H1 (cell line): ENCODE results near the gene EGR1. TPM values are rescaled to one million over a fixed set of nuclear protein-coding genes. Genes with fewer than 3 reads are reported as not detected.
A peak's percentile ranks its signal among the peaks of the same experiment; 100 is the strongest.

Source experiments
- CTCF ChIA-PET: fragments of 300-600 bp; sonication (Branson Sonifier 250); formaldehyde crosslinking; loops from one replicate; lab custom pipeline; 2021; ENCODE audit not compliant: partially characterized antibody; lab: Charles Lee
- POLR2A ChIA-PET: fragments of 300-600 bp; sonication (Branson Sonifier 250); formaldehyde crosslinking; loops from one replicate; lab custom pipeline; 2021; ENCODE audit warnings: inconsistent platforms; ENCODE audit not compliant: partially characterized antibody; lab: Charles Lee
- DNase-seq, 2 experiments: peaks; one replicate each; pipeline versions ENCODE4 v3.0.0 to v3.0.0-alpha.2; 2010 to 2022; ENCODE audit warnings: low spot score in 2 of 2, low read depth in 1 of 2, mixed read lengths in 1 of 2
- FAIRE-seq: peaks from 2 replicates; lab custom pipeline; 2011; peaks lifted over from hg19 to GRCh38; lab: Jason Lieb, UNC
- H2AFZ ChIP-seq: 2 replicates; pipeline ENCODE4 v1.8.1; 2012; ENCODE audit warnings: low read length, inconsistent platforms
- H2AK5ac ChIP-seq: 2 replicates; pipeline ENCODE4 v1.6.1; 2013; ENCODE audit warnings: low read depth, low read length
- H2BK120ac ChIP-seq: replicated peaks from 2 replicates; pipeline ENCODE3; 2013; ENCODE audit warnings: low read depth, low read length, inconsistent platforms
- H2BK12ac ChIP-seq: 2 replicates; pipeline ENCODE4 v1.6.1; 2013; ENCODE audit warnings: low read depth, low read length
- H2BK15ac ChIP-seq: 2 replicates; pipeline ENCODE4 v1.6.1; 2013; ENCODE audit warnings: low read length
- H2BK20ac ChIP-seq: 2 replicates; pipeline ENCODE4 v1.6.1; 2013; ENCODE audit warnings: low read length
- H2BK5ac ChIP-seq: 2 replicates; pipeline ENCODE4 v1.6.1; 2013; ENCODE audit warnings: low read depth, low read length
- H3K14ac ChIP-seq: 2 replicates; pipeline ENCODE4 v1.6.1; 2013; ENCODE audit warnings: inconsistent platforms; ENCODE audit not compliant: insufficient read length
- H3K18ac ChIP-seq: 2 replicates; pipeline ENCODE4 v1.6.1; 2013; ENCODE audit warnings: low read length; ENCODE audit errors: extremely low read depth
- H3K23ac ChIP-seq: 2 replicates; pipeline ENCODE4 v1.6.1; 2013; ENCODE audit warnings: inconsistent platforms; ENCODE audit not compliant: insufficient read length
- H3K23me2 ChIP-seq: 2 replicates; pipeline ENCODE4 v1.6.1; 2013; ENCODE audit warnings: low read depth, low read length
- H3K27ac ChIP-seq: 2 replicates; pipeline ENCODE4 v1.6.1; 2011; ENCODE audit warnings: low read depth, low read length, inconsistent platforms
- H3K27me3 ChIP-seq, 4 experiments: replicated peaks in 1 of 4; 1 replicate in 1 of 4; 2 replicates in 3 of 4; pipeline versions ENCODE4 v1.6.1 to v1.8.1; 2011 to 2013; ENCODE audit warnings: low read length in 3 of 4, mild to moderate bottlenecking in 3 of 4, inconsistent platforms in 2 of 4, mixed read lengths in 2 of 4, moderate library complexity in 1 of 4; ENCODE audit not compliant: control insufficient read depth in 3 of 4, insufficient read depth in 3 of 4; ENCODE audit errors: extremely low read depth in 1 of 4
- H3K36me3 ChIP-seq, 4 experiments: 2 replicates each; pipeline versions ENCODE4 v1.6.1 to v1.8.1; 2011 to 2013; ENCODE audit warnings: mild to moderate bottlenecking in 4 of 4, low read length in 3 of 4, moderate library complexity in 2 of 4, control low read depth in 1 of 4, inconsistent platforms in 1 of 4; ENCODE audit not compliant: insufficient read depth in 4 of 4, control insufficient read depth in 2 of 4
- H3K4ac ChIP-seq: replicated peaks from 2 replicates; pipeline ENCODE3; 2013; ENCODE audit warnings: low read length, low read depth, mixed read lengths, inconsistent platforms; ENCODE audit not compliant: insufficient read length
- H3K4me1 ChIP-seq, 4 experiments: replicated peaks in 1 of 4; 1 replicate in 1 of 4; 2 replicates in 3 of 4; pipeline versions ENCODE4 v1.6.1 to v1.8.1; 2011 to 2013; ENCODE audit warnings: low read length in 3 of 4, inconsistent platforms in 2 of 4, mixed read lengths in 1 of 4; ENCODE audit not compliant: insufficient read depth in 4 of 4, control insufficient read depth in 3 of 4
- H3K4me2 ChIP-seq, 2 experiments: 2 replicates each; pipeline versions ENCODE4 v1.6.1 to v1.8.1; 2011 to 2013; ENCODE audit warnings: low read depth in 2 of 2, low read length in 2 of 2, control low read depth in 1 of 2, inconsistent platforms in 1 of 2, mild to moderate bottlenecking in 1 of 2; ENCODE audit not compliant: insufficient read depth in 1 of 2
- H3K4me3 ChIP-seq, 4 experiments: fragments of 200-600, 300-600 bp in 1 of 4; sonication (generic), shearing (Covaris generic), sonication (Bioruptor Twin) in 1 of 4; 2 replicates each; pipeline versions ENCODE4 v1.5.1 to v1.8.1; 2011 to 2016; ENCODE audit warnings: low read length in 4 of 4, low read depth in 3 of 4, control low read depth in 2 of 4, inconsistent platforms in 2 of 4, mild to moderate bottlenecking in 2 of 4, mixed read lengths in 1 of 4, moderate library complexity in 1 of 4; ENCODE audit not compliant: insufficient read depth in 2 of 4; ENCODE audit errors: extremely low read depth in 1 of 4
- H3K56ac ChIP-seq: replicated peaks from 2 replicates; pipeline ENCODE3; 2013; ENCODE audit warnings: low read depth, mild to moderate bottlenecking, mixed read lengths, low read length, inconsistent platforms; ENCODE audit not compliant: insufficient read length
- H3K79me1 ChIP-seq: 2 replicates; pipeline ENCODE4 v1.6.1; 2013; ENCODE audit warnings: low read depth, low read length, control low read depth
- H3K79me2 ChIP-seq, 2 experiments: 2 replicates each; pipeline versions ENCODE4 v1.6.1 to v1.8.1; 2012 to 2013; ENCODE audit warnings: low read length in 2 of 2, mild to moderate bottlenecking in 2 of 2, inconsistent platforms in 1 of 2; ENCODE audit not compliant: insufficient read depth in 2 of 2, control insufficient read depth in 1 of 2
- H3K9ac ChIP-seq, 4 experiments: replicated peaks in 1 of 4; 1 replicate in 1 of 4; 2 replicates in 3 of 4; pipeline versions ENCODE4 v1.6.1 to v1.8.1; 2011 to 2013; ENCODE audit warnings: low read depth in 3 of 4, low read length in 3 of 4, control low read depth in 2 of 4, mild to moderate bottlenecking in 2 of 4, moderate library complexity in 2 of 4, inconsistent platforms in 1 of 4; ENCODE audit errors: extremely low read depth in 1 of 4
- H3K9me3 ChIP-seq, 2 experiments: 2 replicates each; pipeline versions ENCODE4 v1.6.1 to v1.8.1; 2012 to 2013; ENCODE audit warnings: mild to moderate bottlenecking in 2 of 2, moderate library complexity in 2 of 2, control low read depth in 1 of 2, inconsistent platforms in 1 of 2, low read depth in 1 of 2, low read length in 1 of 2, mixed read lengths in 1 of 2; ENCODE audit not compliant: insufficient read depth in 2 of 2
- H4K20me1 ChIP-seq, 2 experiments: replicated peaks in 1 of 2; 2 replicates each; pipeline versions ENCODE3 to v1.8.1; 2011 to 2013; ENCODE audit warnings: inconsistent platforms in 2 of 2, low read length in 2 of 2, mild to moderate bottlenecking in 1 of 2; ENCODE audit not compliant: insufficient read depth in 2 of 2, control insufficient read depth in 1 of 2
- H4K5ac ChIP-seq: 2 replicates; pipeline ENCODE4 v1.6.1; 2013; ENCODE audit warnings: low read length, low read depth, mixed read lengths, inconsistent platforms; ENCODE audit not compliant: insufficient read length
- H4K8ac ChIP-seq: 2 replicates; pipeline ENCODE4 v1.8.0; 2013; ENCODE audit warnings: mild to moderate bottlenecking, moderate library complexity, low read length, inconsistent platforms; ENCODE audit not compliant: insufficient read depth; ENCODE audit errors: extremely low read depth
- H4K91ac ChIP-seq: replicated peaks from 2 replicates; pipeline ENCODE3; 2013; ENCODE audit warnings: low read length, mixed read lengths, inconsistent platforms; ENCODE audit not compliant: insufficient read length
- BACH1 ChIP-seq: IDR thresholded peaks from 2 replicates; pipeline ENCODE4 v1.6.1; 2012; ENCODE audit warnings: low read length, improper control_type of control experiment
- BCL11A ChIP-seq, 2 experiments: IDR thresholded peaks; one replicate each; pipeline ENCODE4 v1.6.1; 2011; ENCODE audit warnings: low read depth in 2 of 2, low read length in 2 of 2, mild to moderate bottlenecking in 2 of 2
- CBX8 ChIP-seq: fragments of 300-800, 300-1000 bp; sonication (generic); IDR thresholded peaks from 2 replicates; pipeline ENCODE4 v1.7.1; 2016; ENCODE audit warnings: low read depth, low read length, borderline replicate concordance
- CTBP2 ChIP-seq: IDR thresholded peaks from 2 replicates; pipeline ENCODE4 v1.7.0; 2011; ENCODE audit warnings: borderline replicate concordance, mild to moderate bottlenecking, moderate library complexity, mixed read lengths, low read length; ENCODE audit not compliant: insufficient read depth, insufficient read length
- EP300 ChIP-seq, 2 experiments: IDR thresholded peaks; 1 replicate in 1 of 2; 2 replicates in 1 of 2; pipeline ENCODE4 v1.6.1; 2011 to 2012; ENCODE audit warnings: low read depth in 2 of 2, low read length in 2 of 2, mild to moderate bottlenecking in 2 of 2, borderline replicate concordance in 1 of 2, inconsistent platforms in 1 of 2, moderate library complexity in 1 of 2
- KDM5A ChIP-seq: fragments of 200-600 bp; IDR thresholded peaks from 2 replicates; pipeline ENCODE4 v1.7.1; 2012; ENCODE audit warnings: mild to moderate bottlenecking, low read length, inconsistent platforms, mixed read lengths
- NRF1 ChIP-seq: IDR thresholded peaks from 2 replicates; pipeline ENCODE4 v1.6.1; 2011; ENCODE audit warnings: mild to moderate bottlenecking, low read depth, low read length, improper control_type of control experiment
- PHF8 ChIP-seq: fragments of 200-600 bp; sonication (generic); conservative IDR thresholded peaks from 2 replicates; pipeline ENCODE4 v1.7.1; 2012; ENCODE audit warnings: low read depth, mild to moderate bottlenecking, inconsistent platforms, low read length, moderate library complexity
- RAD21 ChIP-seq, 2 experiments: IDR thresholded peaks in 1 of 2; conservative IDR thresholded peaks in 1 of 2; 2 replicates each; pipeline ENCODE4 v1.6.1; 2011; ENCODE audit warnings: low read depth in 2 of 2, low read length in 2 of 2, improper control_type of control experiment in 1 of 2, inconsistent platforms in 1 of 2, mild to moderate bottlenecking in 1 of 2, moderate library complexity in 1 of 2
- SP4 ChIP-seq: IDR thresholded peaks from 2 replicates; pipeline ENCODE4 v1.6.1; 2012; ENCODE audit warnings: low read length, inconsistent platforms
- WGBS, 2 experiments: shearing (Covaris generic) in 1 of 2; methylation state at CpG; one replicate each; pipeline versions ENCODE4 v1.1.6 to v1.1.7; 2013 to 2015; ENCODE audit warnings: low lambda C conversion rate in 2 of 2, mixed read lengths in 2 of 2, inconsistent platforms in 1 of 2, low coverage in 1 of 2, missing lambda C conversion rate in 1 of 2; ENCODE audit not compliant: insufficient replicate concordance in 2 of 2, insufficient coverage in 1 of 2, insufficient read length in 1 of 2; ENCODE audit errors: extremely low coverage in 1 of 2, missing lambda C conversion rate in 1 of 2; 5-methylcytosine and 5-hydroxymethylcytosine counted together
- polyA plus RNA-seq, 7 experiments: library from polyadenylated mRNA; depleted of rRNA in 3 of 7; stranded (reverse) in 5 of 7; unstranded in 2 of 7; fragments of >200 nt in 5 of 7; fragments of 200-250 nt in 2 of 7; gene quantifications; 1 replicate in 5 of 7; 2 replicates in 1 of 7; 4 replicates in 1 of 7; pipeline versions ENCODE4 v1.2.1 to v1.2.3, GENCODE V29; 2011 to 2013; ENCODE audit warnings: missing spikeins in 2 of 7, mixed read lengths in 2 of 7
- total RNA-seq: library from RNA; stranded (reverse); fragmentation: NEBNext Ultra II Directional; extraction: Animal tissue kit (Norgen Biotek cat#: 25700); gene quantifications from 2 replicates; pipeline ENCODE4 v1.2.1, GENCODE V29; 2021

EGR1 gene
- total and polyA plus RNA-seq, 2 of the 8 experiments (the other 6 are each of a cell fraction or from before 2014, with no cell fraction given): 16.2 to 35.5 TPM

DNA sequence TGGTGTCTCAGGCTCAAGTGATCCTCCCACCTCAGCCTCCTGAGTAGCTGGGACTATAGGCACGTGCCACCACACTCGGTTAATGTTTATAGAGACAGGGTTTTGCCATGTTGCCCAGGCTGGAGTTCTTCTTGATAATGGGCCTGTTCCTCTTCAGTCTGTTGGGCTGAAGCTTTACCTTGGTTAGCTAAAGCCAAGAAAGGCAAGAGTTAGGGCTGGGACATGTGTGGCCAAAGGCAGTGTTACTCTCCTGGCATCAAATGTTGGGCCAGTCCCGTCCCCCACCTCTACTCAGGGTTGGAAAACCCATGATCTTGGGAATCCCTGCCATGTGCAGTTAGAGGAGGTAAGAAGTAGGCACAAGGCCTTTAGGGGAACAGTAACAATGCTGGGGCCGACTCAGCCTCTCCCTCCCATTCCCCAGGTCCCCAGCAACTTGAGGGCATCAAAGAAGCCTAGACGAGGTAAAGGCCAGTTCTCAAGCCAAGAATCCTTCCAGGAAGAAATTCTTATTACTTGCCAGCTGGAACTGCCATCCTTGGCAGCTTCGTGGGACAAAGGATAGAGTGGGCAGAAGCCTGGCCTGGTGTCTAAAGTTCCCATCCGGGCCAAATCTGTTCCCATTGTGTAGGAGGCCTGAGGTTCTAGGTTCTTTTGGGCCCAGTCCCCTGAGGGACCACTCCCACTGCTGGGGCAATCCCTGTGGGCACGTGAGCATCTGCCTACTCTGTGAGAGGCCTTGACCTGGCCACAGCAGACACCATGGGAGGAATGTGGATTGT lies 4.5 kb downstream of the EGR1 start:
- no peak overlapping the region for H3K56ac ChIP-seq
- WGBS, 2 experiments: 91% methylated on average over 8 of the region's 8 CpGs; no CpG with 5 or more reads in 1 of the 2 experiments
- H3K79me2 ChIP-seq: peaks cover 0 to 4% of the 10 kb centered on the region in 2 experiments; a peak in 1 of 4 replicates
- FAIRE-seq (peak; percentile 80), DNase-seq (peak in 1 of 2 experiments; percentile 31)
- no peak overlapping the region for H3K18ac ChIP-seq
- H2BK5ac ChIP-seq: no peak overlapping the region
- no peak overlapping the region for H2AFZ ChIP-seq
- no peak overlapping the region for H2AK5ac ChIP-seq
- no peak overlapping the region for H3K27ac ChIP-seq
- H3K9me3 ChIP-seq: no peaks in the 10 kb centered on the region
- no peak overlapping the region for H2BK120ac ChIP-seq
- peaks cover 2 to 11% (median 5%) of the 10 kb centered on the region in 4 experiments for H3K4me1 ChIP-seq
- H3K9ac ChIP-seq: no peak overlapping the region
- H2BK12ac ChIP-seq: no peak overlapping the region
- H2BK20ac ChIP-seq: no peak overlapping the region
- H3K36me3 ChIP-seq: peaks cover 0 to 18% (median 4%) of the 10 kb centered on the region in 4 experiments; a peak in 5 of 8 replicates
- no peak overlapping the region; a peak in 1 of 4 replicates for H3K4me2 ChIP-seq
- H4K8ac ChIP-seq: no peak overlapping the region
- ChIA-PET POLR2A (interaction anchor here (0.7 to 15.1 kb wide), 6 partner anchors 17 to 92 kb away, joined by 3 to 294 read pairs (median 4); no protein-coding TSS in a partner anchor), CTCF (interaction anchor here (0.6 to 1.6 kb wide), 5 partner anchors 20 to 1010 kb away, joined by 3 to 10 read pairs (median 3); no protein-coding TSS in a partner anchor)
- no peak overlapping the region for H4K91ac ChIP-seq
- H2BK15ac ChIP-seq: no peak overlapping the region
- H3K23ac ChIP-seq: no peak overlapping the region
- H4K20me1 ChIP-seq: peaks cover 11 to 16% of the 10 kb centered on the region in 2 experiments
- H3K79me1 ChIP-seq: no peaks in the 10 kb centered on the region; the same call in 1 of the 2 replicates
- no peak overlapping the region for H3K4ac ChIP-seq
- H4K5ac ChIP-seq: no peak overlapping the region
- no peak overlapping the region for H3K4me3 ChIP-seq
- H3K14ac ChIP-seq: no peak overlapping the region
- H3K23me2 ChIP-seq: peaks cover 10% of the 10 kb centered on the region; the same call in 1 of the 2 replicates
- H3K27me3 ChIP-seq: peaks cover 0 to 15% (median 13%) of the 10 kb centered on the region in 4 experiments; a peak in 5 of 7 replicates
- no peak for TF ChIP-seq CTBP2
- no peak for TF ChIP-seq BACH1
- TF ChIP-seq EP300 (IDR thresholded peaks at IDR 0.05; ENCODE audit: borderline replicate concordance in 1 of 2, low read depth in 2 of 2, low read length in 2 of 2): no peak
- TF ChIP-seq BCL11A (IDR thresholded peaks at IDR 0.05; ENCODE audit: low read depth in 2 of 2, low read length in 2 of 2): peak; percentile 40 to 42
- TF ChIP-seq PHF8: no peak
- no peak for TF ChIP-seq KDM5A
- no peak for TF ChIP-seq RAD21 (IDR thresholded peaks at IDR 0.05 in 1 of 2, conservative IDR thresholded peaks at IDR 0.05 in 1 of 2; ENCODE audit: low read depth in 2 of 2, low read length in 2 of 2)
- TF ChIP-seq CBX8: no peak
- peak; percentile 5; the same call in 1 of the 2 replicates for TF ChIP-seq SP4
- no peak; the same call in 1 of the 2 replicates for TF ChIP-seq NRF1
